Mesothelial cell of epicardium (in vitro differentiated cells): ENCODE results near the gene C1orf52. TPM values are rescaled to one million over a fixed set of nuclear protein-coding genes. Genes with fewer than 3 reads are reported as not detected.

Experiments
- DNase-seq, 2 experiments: peaks; one replicate each; pipeline ENCODE4 v3.0.0; 2021; ENCODE audit warnings: low spot score in 2 of 2; ENCODE audit not compliant: unreplicated experiment in 2 of 2
- H3K27ac Mint-ChIP-seq: 2 replicates; pipeline ENCODE4 v1.8.0; 2021; ENCODE audit warnings: mixed read lengths
- H3K27me3 Mint-ChIP-seq: 2 replicates; pipeline ENCODE4 v1.8.0; 2021; ENCODE audit warnings: low read depth, mixed read lengths
- H3K36me3 Mint-ChIP-seq: 2 replicates; pipeline ENCODE4 v1.8.0; 2021; ENCODE audit warnings: mixed read lengths
- H3K4me1 Mint-ChIP-seq: 2 replicates; pipeline ENCODE4 v1.8.0; 2021; ENCODE audit warnings: mixed read lengths
- H3K4me3 Mint-ChIP-seq: 2 replicates; pipeline ENCODE4 v1.8.0; 2021; ENCODE audit warnings: mild to moderate bottlenecking, moderate library complexity, mixed read lengths
- H3K9me3 Mint-ChIP-seq: 2 replicates; pipeline ENCODE4 v1.8.0; 2021; ENCODE audit warnings: mixed read lengths
- CTCF ChIP-seq: fragments of 200-600 bp; sonication (generic); IDR thresholded peaks from one replicate; pipeline ENCODE4 v1.5.0; 2021; ENCODE audit warnings: antibody characterized with exemption; ENCODE audit not compliant: unreplicated experiment
- total RNA-seq: library from RNA; stranded (reverse); gene quantifications from 3 replicates; pipeline ENCODE4 v1.2.1, GENCODE V29; 2021

C1orf52 gene
- total RNA-seq, 1 donor from 2014 or later, result 48.2 TPM

GRCh38 chr1:85228972-85229371, 30.5 kb downstream of the C1orf52 start:
- Mint-ChIP-seq H3K27ac (peak overlapping the region; percentile 78), H3K4me1 (peaks cover 43% of the 10 kb centered on the region), H3K27me3 (no peaks in the 10 kb centered on the region), H3K36me3 (no peaks in the 10 kb centered on the region), H3K9me3 (no peaks in the 10 kb centered on the region), H3K4me3 (no peak overlapping the region)
- no peak for TF ChIP-seq CTCF
- DNase-seq, result no peak

GRCh38 chr1:85225624-85226380, 33.7 kb downstream of the C1orf52 start:
- peaks cover 3% of the 10 kb centered on the region for H3K9me3 Mint-ChIP-seq
- no peaks in the 10 kb centered on the region for H3K36me3 Mint-ChIP-seq
- peak overlapping the region; percentile 93 for H3K27ac Mint-ChIP-seq
- no peak for DNase-seq
- H3K4me3 Mint-ChIP-seq, result peak overlapping the region; percentile 31
- peaks cover 64% of the 10 kb centered on the region for H3K4me1 Mint-ChIP-seq
- no peak for TF ChIP-seq CTCF
- no peaks in the 10 kb centered on the region for H3K27me3 Mint-ChIP-seq

- peak overlapping the region; percentile 93 for H3K27ac Mint-ChIP-seq
- H3K4me1 Mint-ChIP-seq, result peaks cover 72% of the 10 kb centered on the region
- no peaks in the 10 kb centered on the region for H3K36me3 Mint-ChIP-seq
- H3K4me3 Mint-ChIP-seq, result peak overlapping the region; percentile 31
- peaks cover 3% of the 10 kb centered on the region for H3K9me3 Mint-ChIP-seq
- H3K27me3 Mint-ChIP-seq, result no peaks in the 10 kb centered on the region
- no peak for TF ChIP-seq CTCF
- peak; percentile 32 to 52 for DNase-seq
These were observed 34.5 kb downstream of the C1orf52 start for GRCh38 chr1:85224734-85225623.

GRCh38 chr1:85224295-85224694, 35.2 kb downstream of the C1orf52 start:
- peaks cover 76% of the 10 kb centered on the region for H3K4me1 Mint-ChIP-seq
- DNase-seq, result no peak
- TF ChIP-seq CTCF, result no peak
- no peaks in the 10 kb centered on the region for H3K36me3 Mint-ChIP-seq
- peak overlapping the region; percentile 93 for H3K27ac Mint-ChIP-seq
- no peak overlapping the region for H3K4me3 Mint-ChIP-seq
- no peaks in the 10 kb centered on the region for H3K27me3 Mint-ChIP-seq
- peaks cover 3% of the 10 kb centered on the region for H3K9me3 Mint-ChIP-seq

- H3K9me3 Mint-ChIP-seq, result peaks cover 3% of the 10 kb centered on the region
- H3K4me1 Mint-ChIP-seq, result peaks cover 71% of the 10 kb centered on the region
- no peak overlapping the region for H3K4me3 Mint-ChIP-seq
- TF ChIP-seq CTCF, result no peak
- DNase-seq, result no peak
- H3K27ac Mint-ChIP-seq, result peak overlapping the region; percentile 93
- no peaks in the 10 kb centered on the region for H3K27me3 Mint-ChIP-seq
- no peaks in the 10 kb centered on the region for H3K36me3 Mint-ChIP-seq
These were observed 36.1 kb downstream of the C1orf52 start for GRCh38 chr1:85223334-85223733.
